Activated CD8-positive, alpha-beta memory T cell treated with anti-CD3 and anti-CD28 coated beads for 48 hours (primary cell): ENCODE measurements around the gene AGAP6.
"Not testable (repeated sequence)": the region's sequence is repeated elsewhere in the genome, so short reads cannot be mapped to it uniquely, and the experiment has no call there.

Experiments
- DNase-seq, 3 experiments: peaks; one replicate each; pipeline ENCODE4 v3.0.0-alpha.2; 2020; ENCODE audit warnings: low read depth in 2 of 3, low spot score in 2 of 3

The AGAP6 gene

GRCh38 chr10:50024716-50025383 lies 36.6 kb downstream of the AGAP6 start:
- not testable (repeated sequence) for DNase-seq

GRCh38 chr10:50025627-50026026 lies 37.4 kb downstream of the AGAP6 start:
- DNase-seq: no peak

- no peak for DNase-seq
Observed at GRCh38 chr10:50027195-50027594, 39.0 kb downstream of the AGAP6 start.

GRCh38 chr10:50033481-50033880 lies 45.3 kb downstream of the AGAP6 start:
- no peak for DNase-seq

- not testable (repeated sequence) for DNase-seq
Observed at GRCh38 chr10:50035337-50035736, 47.1 kb downstream of the AGAP6 start.

GRCh38 chr10:50044941-50045664 lies 56.9 kb downstream of the AGAP6 start:
- DNase-seq: no peak

GRCh38 chr10:50046457-50046856 lies 58.3 kb downstream of the AGAP6 start:
- not testable (repeated sequence) for DNase-seq

- DNase-seq: not testable (repeated sequence)
Observed at GRCh38 chr10:50047594-50047993, 59.4 kb downstream of the AGAP6 start.

- DNase-seq: not testable (repeated sequence)
Observed at GRCh38 chr10:50051995-50052660, 63.9 kb downstream of the AGAP6 start.

- not testable (repeated sequence) for DNase-seq
Observed at GRCh38 chr10:50052778-50053376, 64.7 kb downstream of the AGAP6 start.

- DNase-seq: not testable (repeated sequence)
Observed at GRCh38 chr10:50055494-50056292, 67.5 kb downstream of the AGAP6 start.

- not testable (repeated sequence) for DNase-seq
Observed at GRCh38 chr10:50056654-50057053, 68.4 kb downstream of the AGAP6 start.

GRCh38 chr10:50058727-50059126 lies 70.5 kb downstream of the AGAP6 start:
- not testable (repeated sequence) for DNase-seq

- DNase-seq: not testable (repeated sequence)
Observed at GRCh38 chr10:50059946-50060345, 71.7 kb downstream of the AGAP6 start.
